Measurements from ENCODE around the gene TNFRSF19.
A peak's percentile ranks its signal among the peaks of the same experiment; 100 is the strongest.

The TNFRSF19 gene

GRCh38 chr13:23630349-23631093 is 60.3 kb downstream of the TNFRSF19 start:
- no peak for FAIRE-seq

- no peak for FAIRE-seq
These were observed 61.3 kb downstream of the TNFRSF19 start for GRCh38 chr13:23631311-23632047.

- FAIRE-seq, result no peak
These were observed 61.9 kb downstream of the TNFRSF19 start for GRCh38 chr13:23632048-23632582.

- FAIRE-seq, result no peak
These were observed 62.5 kb downstream of the TNFRSF19 start for GRCh38 chr13:23632741-23633140.

GRCh38 chr13:23634897-23635296 is 64.7 kb downstream of the TNFRSF19 start:
- FAIRE-seq, result no peak

GRCh38 chr13:23636360-23636759 is 66.1 kb downstream of the TNFRSF19 start:
- FAIRE-seq, result no peak

- no peak for FAIRE-seq
These were observed 67.6 kb downstream of the TNFRSF19 start for GRCh38 chr13:23637829-23638228.

GRCh38 chr13:23639674-23640073 is 69.5 kb downstream of the TNFRSF19 start:
- no peak for FAIRE-seq

- FAIRE-seq, result no peak
These were observed 71.9 kb downstream of the TNFRSF19 start for GRCh38 chr13:23642110-23642509.

- FAIRE-seq, result no peak
These were observed 73.3 kb downstream of the TNFRSF19 start for GRCh38 chr13:23643338-23644125.

- FAIRE-seq, result no peak
These were observed 73.9 kb downstream of the TNFRSF19 start for GRCh38 chr13:23644126-23644419.

GRCh38 chr13:23644527-23645138 is 74.4 kb downstream of the TNFRSF19 start:
- FAIRE-seq, result no peak

- no peak for FAIRE-seq
These were observed 75.6 kb downstream of the TNFRSF19 start for GRCh38 chr13:23645851-23646250.

GRCh38 chr13:23651439-23651838 is 81.2 kb downstream of the TNFRSF19 start:
- FAIRE-seq, result peak; percentile 60

GRCh38 chr13:23651887-23652286 is 81.7 kb downstream of the TNFRSF19 start:
- no peak for FAIRE-seq

GRCh38 chr13:23652909-23653726 is 82.9 kb downstream of the TNFRSF19 start:
- FAIRE-seq, result no peak

- no peak for FAIRE-seq
These were observed 84.2 kb downstream of the TNFRSF19 start for GRCh38 chr13:23654111-23655110.

GRCh38 chr13:23655321-23655720 is 85.1 kb downstream of the TNFRSF19 start:
- FAIRE-seq, result no peak

GRCh38 chr13:23656637-23657371 is 86.6 kb downstream of the TNFRSF19 start:
- no peak for FAIRE-seq

GRCh38 chr13:23658929-23659541 is 88.8 kb downstream of the TNFRSF19 start:
- FAIRE-seq, result no peak

All from A204.1 (cell line).